H7 (cell line): ENCODE results near the gene POP4. TPM values are rescaled to one million over a fixed set of nuclear protein-coding genes. Genes with fewer than 3 reads are reported as not detected.
A peak's percentile ranks its signal among the peaks of the same experiment; 100 is the strongest.
"Not testable (repeated sequence)": the region's sequence is repeated elsewhere in the genome, so short reads cannot be mapped to it uniquely, and the experiment has no call there.

ENCODE experiments used
- DNase-seq: peaks from one replicate; pipeline ENCODE4 v3.0.0; 2012
- H3K27me3 ChIP-seq: 2 replicates; pipeline ENCODE4 v1.6.0; 2011; ENCODE audit warnings: mild to moderate bottlenecking, low read length; ENCODE audit not compliant: control insufficient read depth, insufficient read depth
- H3K36me3 ChIP-seq: replicated peaks from 2 replicates; pipeline ENCODE4 v1.5.1; 2011; ENCODE audit warnings: low read length; ENCODE audit not compliant: control insufficient read depth, insufficient read depth
- H3K4me3 ChIP-seq: 2 replicates; pipeline ENCODE4 v1.5.1; 2011; ENCODE audit warnings: low read depth, mild to moderate bottlenecking, control low read depth, low read length, moderate library complexity; ENCODE audit not compliant: insufficient read depth
- total RNA-seq: library from RNA; depleted of rRNA; stranded (reverse); fragments of >200 nt; shearing (Covaris generic); gene quantifications from 2 replicates; pipeline ENCODE4 v1.2.3, GENCODE V29; 2014

Gene POP4
- total RNA-seq, 1 experiment from 2014 or later = 63.5 TPM

- H3K27me3 ChIP-seq = no peaks in the 10 kb centered on the region
- DNase-seq = peak; percentile 20
- no peaks in the 10 kb centered on the region for H3K36me3 ChIP-seq
- H3K4me3 ChIP-seq = no peak overlapping the region
Measured at GRCh38 chr19:29626386-29626785, 20.3 kb downstream of the POP4 start.

DNA sequence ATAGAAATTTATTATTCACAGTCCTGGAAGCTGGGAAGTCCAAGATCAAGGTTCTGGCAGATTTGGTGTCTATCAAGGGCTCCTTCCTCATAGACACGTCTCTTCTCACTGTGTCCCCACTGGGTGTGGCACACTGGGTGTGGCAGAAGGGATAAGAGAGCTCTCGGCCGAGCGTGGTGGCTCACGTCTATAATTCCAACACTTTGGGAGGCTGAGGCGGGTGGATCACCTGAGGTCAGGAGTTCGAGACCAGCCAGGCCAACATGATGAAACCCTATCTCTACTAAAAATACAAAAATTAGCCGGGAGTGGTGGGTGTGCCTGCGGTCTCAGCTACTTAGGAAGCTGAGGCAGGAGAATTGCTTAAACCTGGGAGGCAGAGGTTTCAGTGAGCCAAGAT lies 20.7 kb downstream of the POP4 start:
- not testable (repeated sequence) for H3K27me3 ChIP-seq, H3K36me3 ChIP-seq, DNase-seq, H3K4me3 ChIP-seq

GRCh38 chr19:29628661-29629385 lies 22.7 kb downstream of the POP4 start:
- DNase-seq = no peak
- H3K36me3 ChIP-seq = no peaks in the 10 kb centered on the region
- no peak overlapping the region for H3K4me3 ChIP-seq
- no peaks in the 10 kb centered on the region for H3K27me3 ChIP-seq

GRCh38 chr19:29629836-29630534 lies 23.9 kb downstream of the POP4 start:
- Histone ChIP-seq H3K4me3 (no peak overlapping the region), H3K36me3 (no peaks in the 10 kb centered on the region), H3K27me3 (no peaks in the 10 kb centered on the region)
- no peak for DNase-seq

GRCh38 chr19:29630655-29631054 lies 24.6 kb downstream of the POP4 start:
- H3K4me3 ChIP-seq = no peak overlapping the region
- peak; percentile 8 for DNase-seq
- no peaks in the 10 kb centered on the region for H3K36me3 ChIP-seq
- H3K27me3 ChIP-seq = no peaks in the 10 kb centered on the region

DNA sequence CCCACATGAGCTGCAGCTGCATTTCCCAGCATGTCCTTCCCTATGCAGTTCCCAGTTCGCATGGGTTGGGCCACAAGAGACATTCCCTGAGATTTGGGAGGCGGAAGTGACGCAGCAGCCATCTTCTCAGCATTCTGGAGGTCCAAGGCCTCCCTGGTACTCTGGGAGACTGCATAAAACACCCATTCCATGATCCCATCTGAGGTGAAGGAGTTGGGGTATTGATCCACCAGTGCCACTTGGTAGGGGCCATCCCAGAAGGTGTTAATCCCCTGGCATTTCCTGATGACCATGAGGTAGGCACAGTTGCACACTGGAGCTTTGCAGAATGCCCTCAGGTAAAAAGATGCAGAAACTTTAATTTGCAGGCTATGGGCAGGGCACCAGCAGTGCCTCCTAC lies 25.4 kb downstream of the POP4 start:
- Histone ChIP-seq H3K36me3 (no peaks in the 10 kb centered on the region), H3K4me3 (no peak overlapping the region), H3K27me3 (no peaks in the 10 kb centered on the region)
- DNase-seq = peak; percentile 8

DNA sequence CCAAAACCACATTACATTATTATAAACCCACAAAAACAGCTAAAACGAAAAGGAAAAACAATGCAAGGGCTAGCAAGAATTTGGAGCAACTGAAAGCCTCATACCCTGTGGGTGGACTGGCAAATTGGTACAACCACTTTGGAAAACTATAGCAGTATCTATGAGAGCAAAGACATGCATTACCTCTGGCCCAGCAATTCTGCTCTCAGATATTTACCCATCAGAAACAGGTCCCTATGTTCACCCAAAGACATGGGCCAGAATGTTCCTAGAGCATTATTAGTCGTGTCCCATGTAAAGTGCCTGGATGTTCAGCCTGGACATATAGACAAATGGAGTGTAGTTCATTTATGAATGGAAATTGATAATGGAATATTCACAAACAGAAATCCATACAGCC lies 27.9 kb downstream of the POP4 start:
- Histone ChIP-seq H3K36me3 (no peaks in the 10 kb centered on the region), H3K27me3 (no peaks in the 10 kb centered on the region), H3K4me3 (no peak overlapping the region)
- DNase-seq = no peak

- peak; percentile 9 for DNase-seq
- Histone ChIP-seq H3K36me3 (no peaks in the 10 kb centered on the region), H3K4me3 (no peak overlapping the region), H3K27me3 (no peaks in the 10 kb centered on the region)
Measured at GRCh38 chr19:29634423-29635130, 28.5 kb downstream of the POP4 start.

GRCh38 chr19:29635963-29636362 lies 29.9 kb downstream of the POP4 start:
- no peaks in the 10 kb centered on the region for H3K27me3 ChIP-seq
- H3K36me3 ChIP-seq = no peaks in the 10 kb centered on the region
- no peak overlapping the region for H3K4me3 ChIP-seq
- DNase-seq = peak; percentile 7

DNA sequence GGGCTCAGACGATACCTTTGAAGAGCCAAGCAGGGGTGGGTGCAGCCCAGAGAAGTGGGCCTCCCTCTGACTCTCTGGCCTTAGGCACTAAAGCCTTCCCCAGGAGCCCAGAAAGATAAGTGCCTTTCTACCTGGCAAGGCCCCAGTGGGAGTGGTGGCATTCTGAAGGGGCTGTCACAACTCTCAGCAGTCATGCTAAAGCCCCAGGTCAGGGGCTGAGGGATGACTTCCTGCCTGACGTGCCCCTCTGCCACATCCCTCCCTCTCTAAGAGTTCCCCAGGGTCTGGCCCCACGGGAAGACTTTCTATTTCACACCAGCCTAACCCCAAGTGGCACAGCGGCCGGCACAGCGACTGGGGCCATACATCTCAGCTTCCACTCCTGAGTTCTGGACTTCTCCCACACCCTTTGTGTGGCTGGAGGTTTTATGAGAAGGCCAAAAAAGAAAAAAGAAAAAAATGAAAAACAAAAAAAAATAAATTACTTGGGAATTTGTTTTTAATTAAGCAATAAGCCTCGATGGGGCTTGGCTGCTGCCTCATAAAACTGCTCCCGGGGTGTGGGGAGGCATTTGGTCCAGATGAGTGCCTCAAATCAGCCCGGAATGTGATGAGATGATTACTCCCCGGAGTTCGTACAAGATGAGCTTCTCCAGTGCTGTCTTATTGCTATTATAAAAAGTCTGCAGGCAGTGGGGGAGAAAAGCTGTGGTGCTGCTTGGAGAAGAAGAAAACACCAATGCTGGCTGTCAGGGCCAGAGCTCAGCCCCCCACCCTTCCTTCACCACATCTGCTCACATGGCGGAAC lies 30.7 kb downstream of the POP4 start:
- Histone ChIP-seq H3K27me3 (no peaks in the 10 kb centered on the region), H3K4me3 (no peak overlapping the region), H3K36me3 (no peaks in the 10 kb centered on the region)
- peak; percentile 15 for DNase-seq

DNA sequence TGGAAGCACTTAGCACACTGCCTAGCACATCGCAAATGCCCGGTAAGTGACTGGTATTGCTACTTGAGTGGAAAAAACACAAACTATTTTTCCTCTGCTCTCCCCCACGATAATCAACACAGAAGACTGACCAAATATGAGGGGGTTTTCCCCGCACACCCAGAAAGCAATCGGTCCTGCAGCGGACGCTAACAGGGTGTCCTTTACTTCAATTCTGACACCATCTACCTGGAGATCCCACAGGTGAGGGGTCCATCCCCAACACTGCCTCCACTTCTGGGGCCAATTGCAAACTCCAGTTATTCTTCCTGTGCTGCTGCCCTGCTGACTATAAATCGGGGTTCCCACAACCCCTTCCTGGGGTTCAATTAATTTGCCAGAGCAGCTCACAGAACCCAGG lies 33.0 kb downstream of the POP4 start:
- H3K36me3 ChIP-seq = no peaks in the 10 kb centered on the region
- H3K4me3 ChIP-seq = no peak overlapping the region
- no peak for DNase-seq
- no peaks in the 10 kb centered on the region for H3K27me3 ChIP-seq

- H3K36me3 ChIP-seq = no peaks in the 10 kb centered on the region
- no peak for DNase-seq
- no peak overlapping the region for H3K4me3 ChIP-seq
- no peaks in the 10 kb centered on the region for H3K27me3 ChIP-seq
Measured at GRCh38 chr19:29640231-29640630, 34.1 kb downstream of the POP4 start.

DNA sequence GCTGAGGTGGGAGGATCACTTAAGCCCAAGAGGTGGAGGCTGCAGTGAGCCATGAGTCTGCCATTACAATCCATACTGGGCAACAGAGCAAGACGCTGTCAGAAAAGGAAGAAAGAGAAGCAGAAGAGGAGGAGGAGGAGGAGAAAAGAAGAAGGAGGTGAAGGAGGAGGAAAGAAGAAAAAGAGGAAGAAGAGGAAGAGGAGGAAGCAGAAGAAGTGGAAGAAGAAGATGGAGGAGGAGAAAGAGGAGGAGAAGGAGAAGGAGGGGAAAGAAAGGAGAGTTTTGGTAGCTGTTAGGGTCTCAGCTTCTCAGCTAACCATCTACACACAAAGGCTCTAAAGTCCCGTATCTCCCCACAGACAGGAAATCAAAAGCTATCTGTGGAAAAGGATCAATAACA lies 35.5 kb downstream of the POP4 start:
- H3K27me3 ChIP-seq = no peaks in the 10 kb centered on the region
- no peak for DNase-seq
- no peak overlapping the region for H3K4me3 ChIP-seq
- no peaks in the 10 kb centered on the region for H3K36me3 ChIP-seq

DNA sequence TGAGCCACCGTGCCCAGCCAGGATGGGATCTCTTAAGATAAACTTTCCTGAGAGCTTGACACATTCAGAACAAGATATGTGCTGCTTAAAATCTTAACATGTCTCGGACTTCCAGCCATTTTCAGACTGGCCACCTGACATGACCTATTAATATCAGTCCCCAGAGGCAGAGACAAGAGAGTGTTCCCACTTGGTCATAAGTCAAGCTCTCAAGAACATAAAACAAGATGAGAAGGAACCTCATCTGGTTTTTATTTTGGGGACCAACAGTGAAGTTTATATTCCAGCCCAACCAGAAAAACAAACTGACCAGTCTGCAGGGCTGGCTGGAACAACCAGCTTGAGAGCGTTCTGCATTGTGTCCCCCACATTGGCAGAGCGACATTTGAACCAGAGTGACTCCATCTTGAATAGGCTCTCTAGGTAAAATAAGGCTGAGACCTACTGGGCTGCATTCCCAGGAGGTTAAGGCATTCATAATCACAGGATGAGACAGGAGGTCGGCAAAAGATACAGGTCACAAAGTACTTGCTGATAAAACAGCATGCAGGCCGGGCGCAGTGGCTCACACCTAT lies 37.4 kb downstream of the POP4 start:
- DNase-seq = no peak
- Histone ChIP-seq H3K27me3 (no peaks in the 10 kb centered on the region), H3K36me3 (no peaks in the 10 kb centered on the region), H3K4me3 (no peak overlapping the region)
